Stimulated activated naive CD4-positive, alpha-beta T cell treated with Interleukin-2 at 50 U/mL for 16 hours (primary cell): ENCODE results near the gene ZC3H4.

Experiments used
- DNase-seq: peaks from one replicate; lab custom pipeline; 2025; lab: John Stamatoyannopoulos, UW

Gene ZC3H4

GRCh38 chr19:47047763-47048405, 65.7 kb downstream of the ZC3H4 start:
- peak; percentile 69 for DNase-seq

- DNase-seq, result no peak
Measured at GRCh38 chr19:47047272-47047762, 66.3 kb downstream of the ZC3H4 start.

GRCh38 chr19:47045867-47046470, 67.6 kb downstream of the ZC3H4 start:
- no peak for DNase-seq

- DNase-seq, result no peak
Measured at GRCh38 chr19:47044946-47045866, 68.4 kb downstream of the ZC3H4 start.

GRCh38 chr19:47040869-47041268, 72.7 kb downstream of the ZC3H4 start:
- DNase-seq, result no peak

- DNase-seq, result no peak
Measured at GRCh38 chr19:47039239-47039874, 74.2 kb downstream of the ZC3H4 start.

- DNase-seq, result no peak
Measured at GRCh38 chr19:47037766-47038165, 75.8 kb downstream of the ZC3H4 start.

- no peak for DNase-seq
Measured at GRCh38 chr19:47036097-47036651, 77.4 kb downstream of the ZC3H4 start.

GRCh38 chr19:47035127-47036096, 78.2 kb downstream of the ZC3H4 start:
- DNase-seq, result peak; percentile 93

GRCh38 chr19:47032171-47032811, 81.3 kb downstream of the ZC3H4 start:
- DNase-seq, result peak; percentile 64

GRCh38 chr19:47028195-47028601, 85.4 kb downstream of the ZC3H4 start:
- DNase-seq, result no peak

- DNase-seq, result no peak
Measured at GRCh38 chr19:47027586-47028088, 85.9 kb downstream of the ZC3H4 start.

- DNase-seq, result no peak
Measured at GRCh38 chr19:47026889-47027288, 86.7 kb downstream of the ZC3H4 start.

GRCh38 chr19:47026156-47026555, 87.4 kb downstream of the ZC3H4 start:
- DNase-seq, result no peak

- no peak for DNase-seq
Measured at GRCh38 chr19:47024502-47024901, 89.1 kb downstream of the ZC3H4 start.

GRCh38 chr19:47023448-47023794, 90.2 kb downstream of the ZC3H4 start:
- no peak for DNase-seq

- no peak for DNase-seq
Measured at GRCh38 chr19:47022541-47023447, 90.8 kb downstream of the ZC3H4 start.

- DNase-seq, result no peak
Measured at GRCh38 chr19:47022140-47022536, 91.4 kb downstream of the ZC3H4 start.

GRCh38 chr19:47021536-47022139, 91.9 kb downstream of the ZC3H4 start:
- no peak for DNase-seq
